K562 (cell line): ENCODE data around the gene C9orf153. TPM values are rescaled to one million over a fixed set of nuclear protein-coding genes. Genes with fewer than 3 reads are reported as not detected.

Experiments
- GABPA ChIP-seq: fragments of 200-800 bp; sonication (Bioruptor generic); conservative IDR thresholded peaks from 2 replicates; pipeline ENCODE4 v1.6.1; 2016; ENCODE audit warnings: low read depth, missing genetic modification characterization, missing compliant biosample characterization
- HMGXB4 ChIP-seq: sonication (generic); formaldehyde crosslinking; IDR thresholded peaks from 2 replicates; pipeline ENCODE4 v1.8.1; 2023; ENCODE audit warnings: mild to moderate bottlenecking, missing genetic modification reagents
- ID3 ChIP-seq, 2 experiments: fragments of 250-450 bp in 1 of 2; fragments of 450-650 bp in 1 of 2; sonication (Bioruptor Pico) in 1 of 2; IDR thresholded peaks; 2 replicates each; pipeline versions ENCODE4 v1.6.1 to v1.8.0; 2016 to 2021; ENCODE audit warnings: mild to moderate bottlenecking in 2 of 2, moderate library complexity in 2 of 2, missing compliant biosample characterization in 1 of 2, missing genetic modification characterization in 1 of 2
- KLF1 ChIP-seq: fragments of 450-650 bp; IDR thresholded peaks from 2 replicates; pipeline ENCODE4 v1.6.1; 2016; ENCODE audit warnings: missing genetic modification characterization, missing compliant biosample characterization
- NR3C1 ChIP-seq: sonication (generic); formaldehyde crosslinking; IDR thresholded peaks from 2 replicates; pipeline ENCODE4 v1.8.1; 2022; ENCODE audit warnings: missing genetic modification reagents
- POLR2H ChIP-seq: IDR thresholded peaks from 2 replicates; pipeline ENCODE4 v1.6.1; 2016; ENCODE audit warnings: missing genetic modification characterization, low read depth, mild to moderate bottlenecking, control low read depth, missing compliant biosample characterization, moderate library complexity
- RB1 ChIP-seq: fragments of 450-650 bp; IDR thresholded peaks from 2 replicates; pipeline ENCODE4 v1.6.1; 2017; ENCODE audit warnings: low read depth, mild to moderate bottlenecking
- SMAD1 ChIP-seq: fragments of 150-350 bp; IDR thresholded peaks from 2 replicates; pipeline ENCODE4 v1.6.1; 2014; ENCODE audit warnings: low read length, low read depth; ENCODE audit not compliant: partially characterized antibody
- STAT5B ChIP-seq: fragments of 250-450 bp; sonication (Bioruptor Pico); IDR thresholded peaks from 2 replicates; pipeline ENCODE4 v1.8.0; 2021; ENCODE audit warnings: mild to moderate bottlenecking, inconsistent platforms
- U2AF1 ChIP-seq: fragments of 200-400 bp; formaldehyde crosslinking; optimal IDR thresholded peaks from 2 replicates; pipeline ENCODE3; 2017; ENCODE audit warnings: mild to moderate bottlenecking, low read depth, low read length, moderate library complexity
- ZEB2 ChIP-seq: fragments of 450-650 bp; IDR thresholded peaks from 2 replicates; pipeline ENCODE4 v1.6.1; 2016
- ZHX1 ChIP-seq: fragments of 150-350 bp; conservative IDR thresholded peaks from 2 replicates; pipeline ENCODE4 v1.6.1; 2014; ENCODE audit warnings: low read length
- ZNF3 ChIP-seq: fragments of 250-450 bp; sonication (Bioruptor Pico); IDR thresholded peaks from 2 replicates; pipeline ENCODE4 v1.5.0; 2021; ENCODE audit warnings: mild to moderate bottlenecking, moderate library complexity
- ZNF561 ChIP-seq: fragments of 450-650 bp; formaldehyde crosslinking; conservative IDR thresholded peaks from 2 replicates; pipeline ENCODE4 v1.4.0; 2020; ENCODE audit warnings: mild to moderate bottlenecking, moderate library complexity
- ZNF583 ChIP-seq: fragments of 250-450 bp; sonication (Bioruptor Pico); IDR thresholded peaks from 2 replicates; pipeline ENCODE4 v1.4.0; 2020
- ZNF778 ChIP-seq: fragments of 450-650 bp; formaldehyde crosslinking; IDR thresholded peaks from 2 replicates; pipeline ENCODE4 v1.4.0; 2020; ENCODE audit warnings: mild to moderate bottlenecking, moderate library complexity
- polyA plus RNA-seq, 8 experiments: library from polyadenylated mRNA; depleted of rRNA in 4 of 8; stranded (reverse) in 5 of 8; unstranded in 3 of 8; fragments of >200 nt; fragmentation: Nextera tagmentation in 2 of 8; fragmentation: Illumina TruSeq in 1 of 8; extraction: Ambion mirVana in 2 of 8; extraction: Trizol in 1 of 8; gene quantifications; 2 replicates each; pipeline versions ENCODE4 v1.2.1 to v1.2.3, GENCODE V29; 2011 to 2014; ENCODE audit warnings: inconsistent platforms in 1 of 8, missing spikeins in 1 of 8
- total RNA-seq, 7 experiments: library from RNA; depleted of rRNA in 6 of 7; stranded (reverse); fragments of >200 nt in 6 of 7; fragmentation: Illumina TruSeq in 2 of 7; extraction: Trizol in 2 of 7; gene quantifications; 2 replicates each; pipeline versions ENCODE4 v1.2.1 to v1.2.3, GENCODE V29; 2011 to 2021; ENCODE audit warnings: low replicate concordance in 1 of 7
- TF ChIP-seq, protein P1 (sequence below): fragments of 250-450 bp; sonication (Bioruptor Pico); IDR thresholded peaks from 2 replicates; pipeline ENCODE4 v1.4.0; 2020
- TF ChIP-seq, protein P2 (sequence below): fragments of 450-650 bp; IDR thresholded peaks from 2 replicates; pipeline ENCODE4 v1.6.1; 2016
- TF ChIP-seq, protein P3 (sequence below): fragments of 450-650 bp; formaldehyde crosslinking; IDR thresholded peaks from 2 replicates; pipeline ENCODE4 v1.4.0; 2020; ENCODE audit warnings: mild to moderate bottlenecking, moderate library complexity

Gene C9orf153
- total and polyA plus RNA-seq, 9 of the 15 experiments (the other 6 are each of a cell fraction or from before 2014, with no cell fraction given): 0.07 to 1.2 (median 0.11) TPM; not detected in 5

DNA sequence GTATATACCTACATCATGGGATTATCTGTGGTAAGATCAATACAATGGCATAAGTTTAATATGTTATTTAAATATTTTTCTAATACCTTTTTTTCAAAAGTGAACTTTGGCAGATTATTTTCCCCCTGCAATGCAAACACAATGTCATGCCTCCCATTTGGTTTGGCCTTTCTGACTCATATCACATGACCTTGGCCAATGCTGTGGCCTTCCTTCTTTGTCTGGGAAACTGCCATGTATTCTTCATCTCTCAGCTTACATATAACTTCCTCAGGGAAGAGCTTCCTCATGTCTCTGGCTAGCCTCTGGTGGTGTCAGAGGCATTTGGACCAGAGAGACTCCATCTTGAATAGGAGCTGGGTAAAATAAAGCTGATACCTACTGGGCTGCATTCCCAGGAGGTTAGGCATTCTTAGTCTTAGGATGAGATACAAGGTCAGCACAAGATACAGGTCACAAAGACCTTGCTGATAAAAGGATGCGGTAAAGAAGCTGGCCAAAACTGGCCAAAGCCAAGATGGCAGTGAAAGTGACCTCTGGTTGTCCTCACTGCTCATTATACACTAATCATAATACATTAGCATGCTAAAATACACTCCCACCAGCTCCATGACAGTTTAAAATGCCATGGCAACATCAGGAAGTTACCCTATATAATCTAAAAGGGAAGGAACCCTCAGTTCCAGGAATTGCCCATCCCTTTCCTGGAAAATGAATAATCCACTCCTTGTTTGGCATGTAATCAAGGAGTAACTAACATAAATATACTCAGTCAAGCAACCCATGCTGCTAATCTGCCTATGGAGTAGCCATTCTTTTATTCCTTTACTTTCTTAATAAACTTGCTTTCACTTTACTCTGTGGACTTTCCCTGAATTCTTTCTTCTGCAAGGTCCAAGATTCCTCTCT, 76.0 kb downstream of the C9orf153 start (continued):
- no peak for TF ChIP-seq U2AF1
- no peak for TF ChIP-seq ZHX1
- TF ChIP-seq, protein P1, sequence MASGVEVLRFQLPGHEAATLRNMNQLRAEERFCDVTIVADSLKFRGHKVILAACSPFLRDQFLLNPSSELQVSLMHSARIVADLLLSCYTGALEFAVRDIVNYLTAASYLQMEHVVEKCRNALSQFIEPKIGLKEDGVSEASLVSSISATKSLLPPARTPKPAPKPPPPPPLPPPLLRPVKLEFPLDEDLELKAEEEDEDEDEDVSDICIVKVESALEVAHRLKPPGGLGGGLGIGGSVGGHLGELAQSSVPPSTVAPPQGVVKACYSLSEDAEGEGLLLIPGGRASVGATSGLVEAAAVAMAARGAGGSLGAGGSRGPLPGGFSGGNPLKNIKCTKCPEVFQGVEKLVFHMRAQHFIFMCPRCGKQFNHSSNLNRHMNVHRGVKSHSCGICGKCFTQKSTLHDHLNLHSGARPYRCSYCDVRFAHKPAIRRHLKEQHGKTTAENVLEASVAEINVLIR (CRISPR knock-in tag): no peak
- no peak for TF ChIP-seq ZNF583 (CRISPR knock-in tag)
- TF ChIP-seq, protein P2, sequence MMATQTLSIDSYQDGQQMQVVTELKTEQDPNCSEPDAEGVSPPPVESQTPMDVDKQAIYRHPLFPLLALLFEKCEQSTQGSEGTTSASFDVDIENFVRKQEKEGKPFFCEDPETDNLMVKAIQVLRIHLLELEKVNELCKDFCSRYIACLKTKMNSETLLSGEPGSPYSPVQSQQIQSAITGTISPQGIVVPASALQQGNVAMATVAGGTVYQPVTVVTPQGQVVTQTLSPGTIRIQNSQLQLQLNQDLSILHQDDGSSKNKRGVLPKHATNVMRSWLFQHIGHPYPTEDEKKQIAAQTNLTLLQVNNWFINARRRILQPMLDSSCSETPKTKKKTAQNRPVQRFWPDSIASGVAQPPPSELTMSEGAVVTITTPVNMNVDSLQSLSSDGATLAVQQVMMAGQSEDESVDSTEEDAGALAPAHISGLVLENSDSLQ: no peak
- TF ChIP-seq, protein P3, sequence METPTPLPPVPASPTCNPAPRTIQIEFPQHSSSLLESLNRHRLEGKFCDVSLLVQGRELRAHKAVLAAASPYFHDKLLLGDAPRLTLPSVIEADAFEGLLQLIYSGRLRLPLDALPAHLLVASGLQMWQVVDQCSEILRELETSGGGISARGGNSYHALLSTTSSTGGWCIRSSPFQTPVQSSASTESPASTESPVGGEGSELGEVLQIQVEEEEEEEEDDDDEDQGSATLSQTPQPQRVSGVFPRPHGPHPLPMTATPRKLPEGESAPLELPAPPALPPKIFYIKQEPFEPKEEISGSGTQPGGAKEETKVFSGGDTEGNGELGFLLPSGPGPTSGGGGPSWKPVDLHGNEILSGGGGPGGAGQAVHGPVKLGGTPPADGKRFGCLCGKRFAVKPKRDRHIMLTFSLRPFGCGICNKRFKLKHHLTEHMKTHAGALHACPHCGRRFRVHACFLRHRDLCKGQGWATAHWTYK (CRISPR knock-in tag): no peak
- TF ChIP-seq GABPA: no peak
- TF ChIP-seq ZNF778: no peak
- no peak for TF ChIP-seq HMGXB4 (CRISPR knock-in tag)
- no peak for TF ChIP-seq STAT5B (CRISPR knock-in tag)
- no peak for TF ChIP-seq ID3 (CRISPR knock-in tag; IDR thresholded peaks at IDR 0.05)
- peak; percentile 71; the same call in 1 of the 2 replicates for TF ChIP-seq ID3 (tag; IDR thresholded peaks at IDR 0.05)
- TF ChIP-seq ZNF561 (CRISPR knock-in tag): no peak
- no peak for TF ChIP-seq NR3C1 (CRISPR knock-in tag)
- no peak for TF ChIP-seq RB1
- no peak for TF ChIP-seq ZNF3 (CRISPR knock-in tag)
- TF ChIP-seq ZEB2: no peak
- TF ChIP-seq SMAD1: no peak
- 0 out of 2 replicates have a peak, but pooled peaks have one; percentile 42 for TF ChIP-seq POLR2H (tag)
- 0 out of 2 replicates have a peak, but pooled peaks have one; percentile 30 for TF ChIP-seq KLF1 (tag)
